SU-DHL-6 (cell line): ENCODE results near the gene CST3.

ENCODE experiments used
- CTCF ChIP-seq: fragments of 200-600 bp; sonication (generic); IDR thresholded peaks from one replicate; pipeline ENCODE4 v1.5.1; 2017; ENCODE audit warnings: antibody characterized with exemption, mild to moderate bottlenecking, low read length, moderate library complexity; ENCODE audit not compliant: insufficient read depth, poor library complexity, severe bottlenecking
- EZH2phosphoT487 ChIP-seq: fragments of 200-600 bp; sonication (generic), shearing (Covaris generic); conservative IDR thresholded peaks from 2 replicates; pipeline ENCODE4 v1.6.1; 2018; ENCODE audit warnings: mild to moderate bottlenecking, antibody characterized with exemption, low read length, moderate library complexity, mixed read lengths

GRCh38 chr20:23641936-23642751 lies 4.4 kb upstream of the CST3 start:
- no peak for TF ChIP-seq CTCF
- TF ChIP-seq EZH2phosphoT487, result no peak
